HEK293T (cell line): ENCODE data around the gene VWC2L.

Source experiments
- ARNT ChIP-seq: fragments of 450-650 bp; IDR thresholded peaks from 2 replicates; pipeline ENCODE4 v1.6.1; 2017; ENCODE audit warnings: mild to moderate bottlenecking
- BHLHE40 ChIP-seq: fragments of 450-650 bp; IDR thresholded peaks from 2 replicates; pipeline ENCODE4 v1.6.1; 2016; ENCODE audit warnings: mild to moderate bottlenecking, moderate library complexity, borderline replicate concordance
- CTBP1 ChIP-seq: fragments of 450-650 bp; IDR thresholded peaks from 2 replicates; pipeline ENCODE4 v1.6.1; 2016; ENCODE audit warnings: borderline replicate concordance
- ELF4 ChIP-seq: fragments of 450-650 bp; IDR thresholded peaks from 2 replicates; pipeline ENCODE4 v1.6.1; 2017; ENCODE audit warnings: antibody characterized with exemption
- FOXA1 ChIP-seq: fragments of 450-650 bp; IDR thresholded peaks from 2 replicates; pipeline ENCODE4 v1.6.1; 2016; ENCODE audit warnings: mild to moderate bottlenecking
- FOXM1 ChIP-seq: fragments of 450-650 bp; IDR thresholded peaks from 2 replicates; pipeline ENCODE4 v1.6.1; 2017; ENCODE audit warnings: mild to moderate bottlenecking, borderline replicate concordance
- HDGF ChIP-seq: fragments of 450-650 bp; IDR thresholded peaks from 2 replicates; pipeline ENCODE4 v1.6.1; 2017; ENCODE audit warnings: antibody characterized with exemption, borderline replicate concordance
- L3MBTL2 ChIP-seq: fragments of 450-650 bp; conservative IDR thresholded peaks from 2 replicates; pipeline ENCODE4 v1.6.1; 2016; ENCODE audit warnings: mild to moderate bottlenecking
- LEF1 ChIP-seq: fragments of 450-650 bp; IDR thresholded peaks from 2 replicates; pipeline ENCODE4 v1.6.1; 2017; ENCODE audit warnings: mild to moderate bottlenecking, borderline replicate concordance
- SUZ12 ChIP-seq: fragments of 450-650 bp; IDR thresholded peaks from 2 replicates; pipeline ENCODE4 v1.6.1; 2016; ENCODE audit warnings: mild to moderate bottlenecking
- TARDBP ChIP-seq: fragments of 450-650 bp; IDR thresholded peaks from 2 replicates; pipeline ENCODE4 v1.6.1; 2016
- ZNF384 ChIP-seq: fragments of 450-650 bp; IDR thresholded peaks from 2 replicates; pipeline ENCODE4 v1.6.1; 2016

GRCh38 chr2:214557884-214558283 is 147.0 kb downstream of the VWC2L start:
- no peak for TF ChIP-seq CTBP1
- no peak for TF ChIP-seq TARDBP
- no peak for TF ChIP-seq BHLHE40
- TF ChIP-seq HDGF: no peak
- TF ChIP-seq ARNT: no peak
- no peak for TF ChIP-seq FOXA1
- TF ChIP-seq FOXM1: no peak
- TF ChIP-seq SUZ12: no peak
- TF ChIP-seq L3MBTL2: no peak
- TF ChIP-seq ZNF384: no peak
- no peak for TF ChIP-seq LEF1
- TF ChIP-seq ELF4: no peak
